Measurements from ENCODE around the gene NLGN4X. TPM values are rescaled to one million over a fixed set of nuclear protein-coding genes. Genes with fewer than 3 reads are reported as not detected.

NLGN4X gene
- total RNA-seq, 2 donors from 2014 or later: 0.66 to 1.0 TPM

DNA sequence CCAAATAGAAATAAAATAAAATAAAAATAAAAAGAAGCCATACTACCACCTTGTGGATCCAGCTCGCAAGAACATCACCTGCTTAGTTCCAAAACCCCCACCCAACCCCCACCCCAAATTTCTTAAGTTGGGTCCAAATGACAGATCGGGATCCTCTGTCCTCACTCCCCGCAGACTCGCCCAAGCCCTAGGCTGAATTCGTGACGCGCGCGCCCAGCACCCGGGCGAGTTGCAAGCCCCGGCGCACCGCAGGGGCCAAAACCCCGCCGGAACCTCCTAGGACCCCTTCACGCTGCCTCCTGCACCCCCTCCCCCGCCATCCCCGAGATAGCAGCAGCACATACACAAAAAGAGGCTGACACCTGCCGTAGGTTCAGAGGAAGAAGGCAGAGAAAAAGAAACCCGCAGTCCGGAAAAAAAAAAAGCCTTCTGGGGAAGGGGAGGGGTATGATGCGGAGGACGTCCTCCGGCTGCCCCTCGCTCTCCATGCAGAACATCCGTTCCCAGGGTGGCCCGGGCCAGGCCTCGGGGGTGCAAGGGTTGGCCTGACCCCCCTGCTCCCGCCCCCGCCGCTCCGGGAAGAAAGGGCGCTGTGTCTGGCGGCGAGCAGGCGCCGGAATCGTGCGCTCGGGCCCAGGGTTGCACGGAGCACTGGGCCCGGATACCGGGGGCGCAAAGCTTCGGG is 2.6 kb downstream of the NLGN4X start:
- ATAC-seq (no peak), DNase-seq (no peak)
- Histone ChIP-seq H3K9me3 (no peaks in the 10 kb centered on the region), H3K27ac (no peak overlapping the region), H3K36me3 (replicated peaks in 1 of 2; ENCODE audit: insufficient read depth in 1 of 2, low read depth in 2 of 2) (no peaks in the 10 kb centered on the region), H3K4me3 (no peak overlapping the region), H3K4me1 (peaks cover 13% of the 10 kb centered on the region), H3K27me3 (no peaks in the 10 kb centered on the region)
- no peak for TF ChIP-seq POLR2A (IDR thresholded peaks at IDR 0.05)
- TF ChIP-seq, protein P1, sequence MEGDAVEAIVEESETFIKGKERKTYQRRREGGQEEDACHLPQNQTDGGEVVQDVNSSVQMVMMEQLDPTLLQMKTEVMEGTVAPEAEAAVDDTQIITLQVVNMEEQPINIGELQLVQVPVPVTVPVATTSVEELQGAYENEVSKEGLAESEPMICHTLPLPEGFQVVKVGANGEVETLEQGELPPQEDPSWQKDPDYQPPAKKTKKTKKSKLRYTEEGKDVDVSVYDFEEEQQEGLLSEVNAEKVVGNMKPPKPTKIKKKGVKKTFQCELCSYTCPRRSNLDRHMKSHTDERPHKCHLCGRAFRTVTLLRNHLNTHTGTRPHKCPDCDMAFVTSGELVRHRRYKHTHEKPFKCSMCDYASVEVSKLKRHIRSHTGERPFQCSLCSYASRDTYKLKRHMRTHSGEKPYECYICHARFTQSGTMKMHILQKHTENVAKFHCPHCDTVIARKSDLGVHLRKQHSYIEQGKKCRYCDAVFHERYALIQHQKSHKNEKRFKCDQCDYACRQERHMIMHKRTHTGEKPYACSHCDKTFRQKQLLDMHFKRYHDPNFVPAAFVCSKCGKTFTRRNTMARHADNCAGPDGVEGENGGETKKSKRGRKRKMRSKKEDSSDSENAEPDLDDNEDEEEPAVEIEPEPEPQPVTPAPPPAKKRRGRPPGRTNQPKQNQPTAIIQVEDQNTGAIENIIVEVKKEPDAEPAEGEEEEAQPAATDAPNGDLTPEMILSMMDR (IDR thresholded peaks at IDR 0.05): no peak
- 0% methylated on average over 1 to 36 of the region's 46 CpGs for WGBS, 2 donors
- intact Hi-C loops (cut with DNase I): no loop called here

GRCh38 chrX:6225288-6225910 is 3.3 kb downstream of the NLGN4X start:
- intact Hi-C loops (cut with DNase I): no loop called here
- no peak for DNase-seq
- TF ChIP-seq POLR2A (IDR thresholded peaks at IDR 0.05): no peak
- TF ChIP-seq, protein P1 (IDR thresholded peaks at IDR 0.05): peak in 1 of 7 experiments; percentile 5
- no peak overlapping the region for H3K27ac ChIP-seq
- H3K4me1 ChIP-seq: peaks cover 13% of the 10 kb centered on the region
- 7 to 13% methylated on average over 12 to 13 of the region's 17 CpGs for WGBS, 2 donors
- ATAC-seq: no peak
- no peaks in the 10 kb centered on the region for H3K36me3 ChIP-seq (replicated peaks in 1 of 2; ENCODE audit: insufficient read depth in 1 of 2, low read depth in 2 of 2)
- H3K27me3 ChIP-seq: no peaks in the 10 kb centered on the region
- H3K9me3 ChIP-seq: no peaks in the 10 kb centered on the region
- no peak overlapping the region for H3K4me3 ChIP-seq

GRCh38 chrX:6223516-6223915 is 5.2 kb downstream of the NLGN4X start:
- Histone ChIP-seq H3K4me1 (peaks cover 13% of the 10 kb centered on the region), H3K9me3 (no peaks in the 10 kb centered on the region), H3K4me3 (no peak overlapping the region), H3K27me3 (no peaks in the 10 kb centered on the region), H3K36me3 (replicated peaks in 1 of 2; ENCODE audit: insufficient read depth in 1 of 2, low read depth in 2 of 2) (no peaks in the 10 kb centered on the region), H3K27ac (no peak overlapping the region)
- whole genome bisulfite sequencing, 2 donors: 23 to 44% methylated on average over 3 of the region's 3 CpGs
- DNase-seq: no peak
- no peak for ATAC-seq
- intact Hi-C loops (cut with DNase I): no loop called here
- TF ChIP-seq POLR2A (IDR thresholded peaks at IDR 0.05): no peak
- TF ChIP-seq, protein P1 (IDR thresholded peaks at IDR 0.05): no peak

DNA sequence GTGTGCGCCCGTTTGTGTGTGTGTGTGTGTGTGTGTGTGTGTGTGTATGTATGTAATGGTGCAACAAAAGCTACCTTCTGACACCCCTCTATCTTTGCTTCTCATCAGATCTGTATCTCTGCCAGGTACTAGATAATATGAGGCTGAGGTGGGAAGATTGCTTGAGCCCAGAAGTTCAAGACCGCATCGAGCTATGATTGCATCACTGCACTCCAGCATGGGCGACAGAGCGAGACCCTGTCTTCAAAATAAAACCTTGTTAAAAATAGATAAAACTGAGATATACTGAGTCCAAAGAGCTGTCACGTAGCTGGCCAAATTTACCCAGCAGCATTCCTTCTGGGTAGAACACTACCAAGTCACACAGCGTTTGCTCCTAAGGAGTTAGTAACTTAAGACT is 18.4 kb downstream of the NLGN4X start:
- DNase-seq (no peak), ATAC-seq (no peak)
- TF ChIP-seq POLR2A (IDR thresholded peaks at IDR 0.05): no peak
- TF ChIP-seq, protein P1 (IDR thresholded peaks at IDR 0.05): no peak
- H3K27ac ChIP-seq: no peak overlapping the region
- no peaks in the 10 kb centered on the region for H3K36me3 ChIP-seq (replicated peaks in 1 of 2; ENCODE audit: insufficient read depth in 1 of 2, low read depth in 2 of 2)
- H3K27me3 ChIP-seq: no peaks in the 10 kb centered on the region
- H3K4me1 ChIP-seq: no peaks in the 10 kb centered on the region
- intact Hi-C loops (cut with DNase I): no loop called here
- WGBS, 2 donors: 66 to 83% methylated on average over 4 to 8 of the region's 8 CpGs
- no peak overlapping the region for H3K4me3 ChIP-seq
- no peaks in the 10 kb centered on the region for H3K9me3 ChIP-seq

Measured in body of pancreas (tissue), 4 donors.